ENCODE measurements around the gene DCLRE1B. TPM values are rescaled to one million over a fixed set of nuclear protein-coding genes. Genes with fewer than 3 reads are reported as not detected.
"Not testable (repeated sequence)": the region's sequence is repeated elsewhere in the genome, so short reads cannot be mapped to it uniquely, and the experiment has no call there.

The DCLRE1B gene
- total RNA-seq, 1 donor from 2014 or later: 8.1 TPM

DNA sequence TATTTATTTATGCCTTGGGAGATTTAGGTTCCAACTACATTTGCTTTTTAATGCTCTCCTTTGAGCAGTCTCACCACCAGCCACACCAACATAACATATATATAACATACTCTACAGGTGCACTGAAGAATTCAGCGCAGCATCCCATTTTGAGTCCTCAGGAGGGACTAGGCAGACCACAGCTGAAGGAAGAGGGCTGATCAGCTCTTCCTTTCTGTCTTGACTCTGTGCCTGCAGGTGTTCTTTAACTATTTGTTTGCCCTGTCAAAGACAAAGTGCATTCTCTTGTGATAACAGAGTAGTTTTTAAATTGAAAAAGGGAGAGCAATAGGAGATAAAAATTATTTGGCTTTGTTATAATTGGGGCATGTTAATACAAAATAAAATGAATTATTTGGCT is 41.0 kb downstream of the DCLRE1B start:
- DNase-seq (ENCODE audit: extremely low read depth, low read depth, low spot score): no peak

DNA sequence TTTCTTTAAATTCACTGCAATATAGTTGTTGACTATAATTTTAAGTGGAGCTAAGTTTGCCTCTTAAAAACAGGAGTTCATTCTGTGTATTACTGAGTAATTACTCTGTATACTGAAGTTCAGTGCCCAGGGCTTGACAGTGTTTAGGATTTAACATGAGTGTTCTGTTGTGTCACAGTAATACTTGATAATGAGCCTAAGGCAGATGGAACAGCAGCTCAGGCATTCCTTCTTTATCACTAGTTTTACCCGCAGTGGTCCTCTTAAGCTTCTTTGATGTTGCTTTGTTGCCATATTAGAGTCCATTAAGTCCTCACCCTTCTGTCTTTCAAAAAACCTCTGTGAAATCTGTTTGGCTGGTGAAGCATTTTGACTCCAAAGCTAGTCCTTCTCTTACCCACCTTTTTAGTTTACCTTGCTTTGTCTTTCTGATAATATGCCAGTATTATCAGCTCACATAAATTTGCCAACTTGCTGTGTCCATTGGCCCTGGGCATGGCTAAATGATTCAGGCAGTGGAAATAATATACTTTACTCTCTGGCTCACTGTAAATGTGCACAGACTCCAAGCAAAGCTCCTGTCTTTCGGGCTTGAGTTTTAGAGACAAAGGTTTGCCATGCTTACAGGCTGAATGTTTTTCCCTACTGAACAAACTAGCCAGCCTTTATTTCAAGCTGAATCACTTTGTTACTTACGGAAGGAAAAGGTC is 41.7 kb downstream of the DCLRE1B start:
- DNase-seq (ENCODE audit: extremely low read depth, low read depth, low spot score): no peak

GRCh38 chr1:113947388-113948107 is 42.4 kb downstream of the DCLRE1B start:
- no peak for DNase-seq (ENCODE audit: extremely low read depth, low read depth, low spot score)

DNA sequence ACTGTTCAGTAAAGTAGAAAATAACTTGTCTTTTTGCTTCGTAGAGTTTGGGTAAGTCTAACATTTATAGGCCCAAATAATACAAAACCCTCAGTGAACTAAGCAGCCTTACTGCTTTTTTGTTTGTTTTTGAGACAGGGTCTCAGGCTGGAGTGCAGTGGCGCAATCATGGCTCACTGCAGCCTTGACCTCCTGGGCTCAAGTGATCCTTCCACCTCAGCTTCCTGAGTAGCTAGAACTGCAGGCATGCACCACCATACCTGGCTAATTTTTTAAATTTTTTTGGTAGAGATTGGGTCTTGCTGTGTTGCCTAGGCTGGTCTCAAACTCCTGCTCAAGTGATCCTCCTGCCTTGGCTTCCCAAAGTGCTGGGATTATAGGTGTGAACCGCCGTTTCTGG is 43.0 kb downstream of the DCLRE1B start:
- not testable (repeated sequence) for DNase-seq (ENCODE audit: extremely low read depth, low read depth, low spot score)

DNA sequence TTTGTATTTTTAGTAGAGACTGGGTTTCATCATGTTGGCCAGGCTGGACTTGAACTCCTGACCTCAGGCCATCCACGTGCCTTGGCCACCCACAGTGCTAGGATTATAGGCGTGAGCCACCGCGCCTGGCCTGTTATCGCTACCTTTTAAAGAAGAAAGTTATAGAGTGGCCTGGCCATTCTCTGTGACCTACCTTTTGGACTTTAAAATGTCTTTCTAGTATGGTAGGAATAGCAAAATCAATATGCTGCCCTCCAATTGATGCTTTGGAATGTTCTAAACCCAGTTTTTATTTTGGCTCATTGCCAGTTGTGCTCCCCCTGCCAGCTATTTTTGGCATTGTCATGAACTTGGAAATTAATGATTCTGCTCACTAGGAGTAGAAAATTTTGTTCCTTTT is 43.9 kb downstream of the DCLRE1B start:
- no peak for DNase-seq (ENCODE audit: extremely low read depth, low read depth, low spot score)

DNA sequence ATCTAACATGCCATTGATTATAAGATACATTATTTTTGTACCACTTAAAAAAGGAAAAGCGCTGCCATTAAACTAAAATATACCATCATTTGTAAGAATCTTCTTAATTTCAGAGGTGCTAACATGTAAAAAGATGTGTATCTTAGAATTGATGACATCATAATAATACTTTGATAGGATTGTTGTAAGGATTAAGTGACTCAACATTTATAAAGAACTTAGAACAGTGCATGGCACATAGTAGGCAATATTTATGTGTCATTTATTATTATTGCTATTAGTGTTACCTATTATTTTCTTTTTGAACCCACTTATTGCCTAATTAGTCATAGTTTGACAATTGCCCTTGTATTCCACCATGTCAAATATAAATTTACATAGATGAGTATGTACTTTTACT is 45.8 kb downstream of the DCLRE1B start:
- DNase-seq (ENCODE audit: extremely low read depth, low read depth, low spot score): no peak

DNA sequence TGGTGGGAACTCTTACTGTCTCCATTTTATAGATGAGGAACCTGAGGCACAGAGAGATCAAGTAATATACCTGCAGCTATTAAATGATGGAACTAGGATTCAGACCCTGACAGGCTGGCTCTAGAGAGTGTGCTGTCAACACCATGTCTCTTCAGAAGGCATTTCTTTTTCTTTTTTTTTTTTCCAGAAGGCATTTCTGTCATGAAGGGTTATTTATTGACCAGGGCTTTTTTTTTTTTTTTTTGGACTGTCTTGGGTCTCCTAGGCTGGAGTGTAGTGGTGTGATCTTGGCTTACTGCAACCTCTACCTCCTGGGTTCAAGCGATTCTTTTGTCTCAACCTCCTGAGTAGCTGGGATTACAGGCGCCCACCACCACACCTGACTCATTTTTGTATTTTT is 46.6 kb downstream of the DCLRE1B start:
- no peak for DNase-seq (ENCODE audit: extremely low read depth, low read depth, low spot score)

DNA sequence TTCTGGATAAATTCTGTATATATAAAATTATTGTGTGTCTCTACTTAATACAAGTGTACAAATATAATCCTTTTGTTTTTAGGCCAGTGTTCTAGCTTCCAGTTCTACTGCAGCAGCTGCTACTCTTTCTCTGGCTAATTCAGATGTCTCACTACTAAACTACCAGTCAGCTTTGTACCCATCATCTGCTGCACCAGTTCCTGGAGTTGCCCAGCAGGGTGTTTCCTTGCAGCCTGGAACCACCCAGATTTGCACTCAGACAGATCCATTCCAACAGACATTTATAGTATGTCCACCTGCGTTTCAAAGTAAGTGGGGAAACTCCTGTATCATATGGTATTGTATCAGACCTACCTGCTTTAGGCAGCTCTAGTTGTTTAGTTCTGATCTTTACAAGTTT is 52.9 kb downstream of the DCLRE1B start:
- no peak for DNase-seq (ENCODE audit: extremely low read depth, low read depth, low spot score)

GRCh38 chr1:113958691-113959090 is 53.6 kb downstream of the DCLRE1B start:
- DNase-seq (ENCODE audit: extremely low read depth, low read depth, low spot score): no peak

DNA sequence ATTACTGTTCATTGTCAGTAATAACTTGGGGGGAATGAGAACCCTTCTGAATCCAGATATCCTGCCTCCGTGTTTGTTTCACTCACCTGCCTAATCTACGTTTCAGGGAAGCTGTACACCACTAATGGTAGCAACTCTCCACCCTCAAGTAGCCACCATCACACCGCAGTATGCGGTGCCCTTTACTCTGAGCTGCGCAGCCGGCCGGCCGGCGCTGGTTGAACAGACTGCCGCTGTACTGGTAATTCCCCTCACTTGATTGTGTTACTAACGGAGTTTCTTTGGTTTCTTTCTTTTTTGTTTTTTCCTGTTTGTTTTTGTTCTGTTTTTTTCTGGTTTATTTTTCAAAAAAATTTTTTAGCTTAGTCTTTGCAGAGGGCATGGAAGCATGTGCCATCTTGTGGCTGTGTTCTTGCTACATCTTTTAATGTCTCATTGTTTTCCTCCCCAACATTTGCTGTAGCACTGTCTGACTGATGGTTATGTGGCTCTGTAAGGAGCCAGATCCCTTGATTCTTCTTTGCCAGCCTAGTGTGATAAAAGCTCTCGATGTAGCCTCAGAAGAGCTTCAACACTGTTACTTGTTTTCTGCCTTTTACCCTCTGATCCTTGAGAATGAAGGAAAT is 58.3 kb downstream of the DCLRE1B start:
- no peak for DNase-seq (ENCODE audit: extremely low read depth, low read depth, low spot score)

Other genes starting within 250 kb of the DCLRE1B start
- 37.7 and 38.7 TPM in 2 replicates for gene PHTF1, start 145.8 kb upstream of the DCLRE1B start, total RNA-seq
- 6.8 and 11.3 TPM in 2 replicates for gene RSBN1, start 92.8 kb upstream of the DCLRE1B start, total RNA-seq
- 1.1 and 2.3 TPM in 2 replicates for gene PTPN22, start 33.6 kb upstream of the DCLRE1B start, total RNA-seq
- gene BCL2L15, start 17.7 kb upstream of the DCLRE1B start, total RNA-seq: 0.10 and 0.23 TPM in 2 replicates
- 25.5 and 31.5 TPM in 2 replicates for gene AP4B1, start 527 bp upstream of the DCLRE1B start, total RNA-seq
- gene HIPK1, start 24.0 kb downstream of the DCLRE1B start, total RNA-seq: 23.9 and 33.6 TPM in 2 replicates
- 4.1 and 8.6 TPM in 2 replicates for gene OLFML3, start 74.1 kb downstream of the DCLRE1B start, total RNA-seq
- gene SYT6, start 248.5 kb downstream of the DCLRE1B start, total RNA-seq: not detected in 2 replicates

Measured in glomerular endothelial cell (primary cell).